Endometrial microvascular endothelial cells (primary cell): Measurements from ENCODE around the gene THUMPD2. TPM values are rescaled to one million over a fixed set of nuclear protein-coding genes. Genes with fewer than 3 reads are reported as not detected.
"Not testable (repeated sequence)": the region's sequence is repeated elsewhere in the genome, so short reads cannot be mapped to it uniquely, and the experiment has no call there.

Source experiments
- in situ Hi-C: cut with HindIII; loops from 2 replicates; pipeline ENCODE4 v1.10.0; 2017; ENCODE audit warnings: low sequenced_read_pairs, low pct_unique_long_range_greater_than_20kb; ENCODE audit errors: inconsistent ontology term
- total RNA-seq: library from RNA; depleted of rRNA; stranded (reverse); fragments of >200 nt; gene quantifications from one replicate; pipeline ENCODE4 v1.2.3, GENCODE V29; 2015; ENCODE audit errors: inconsistent ontology term

The THUMPD2 gene, protein sequence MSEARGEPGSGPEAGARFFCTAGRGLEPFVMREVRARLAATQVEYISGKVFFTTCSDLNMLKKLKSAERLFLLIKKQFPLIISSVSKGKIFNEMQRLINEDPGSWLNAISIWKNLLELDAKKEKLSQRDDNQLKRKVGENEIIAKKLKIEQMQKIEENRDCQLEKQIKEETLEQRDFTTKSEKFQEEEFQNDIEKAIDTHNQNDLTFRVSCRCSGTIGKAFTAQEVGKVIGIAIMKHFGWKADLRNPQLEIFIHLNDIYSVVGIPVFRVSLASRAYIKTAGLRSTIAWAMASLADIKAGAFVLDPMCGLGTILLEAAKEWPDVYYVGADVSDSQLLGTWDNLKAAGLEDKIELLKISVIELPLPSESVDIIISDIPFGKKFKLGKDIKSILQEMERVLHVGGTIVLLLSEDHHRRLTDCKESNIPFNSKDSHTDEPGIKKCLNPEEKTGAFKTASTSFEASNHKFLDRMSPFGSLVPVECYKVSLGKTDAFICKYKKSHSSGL
- 7.0 TPM for total RNA-seq

DNA sequence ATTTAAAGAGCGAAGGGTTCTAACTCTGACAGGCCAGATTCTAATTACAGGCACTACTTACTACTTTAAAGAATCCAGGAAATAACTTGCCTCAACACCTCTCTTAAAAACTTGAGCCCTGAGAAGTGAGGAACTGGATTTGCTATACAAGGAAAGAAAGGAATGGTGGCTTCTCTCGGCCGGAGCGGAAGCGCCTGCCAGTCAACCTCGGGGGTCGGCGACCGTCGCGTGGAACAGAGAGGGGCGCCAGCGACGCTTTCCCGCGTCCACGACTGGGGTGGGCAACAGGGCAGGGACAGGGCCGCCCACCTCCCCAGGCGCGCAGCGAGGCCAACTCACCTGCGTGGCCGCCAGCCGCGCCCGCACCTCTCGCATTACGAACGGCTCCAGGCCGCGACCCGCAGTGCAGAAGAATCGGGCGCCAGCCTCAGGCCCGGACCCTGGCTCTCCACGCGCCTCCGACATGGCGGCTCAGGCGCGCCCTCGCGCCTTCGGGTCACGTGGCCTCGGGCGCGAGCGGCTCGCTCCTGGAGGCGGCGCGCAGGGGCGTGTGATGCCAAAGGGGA lies at the start of gene THUMPD2:
Gene THUMPD2, minus strand, starts transcription at position 484 of the 566 bp plus-strand sequence. Its CDS starts 19 bp downstream, at position 465.
- in situ Hi-C loops: no loop called here

DNA sequence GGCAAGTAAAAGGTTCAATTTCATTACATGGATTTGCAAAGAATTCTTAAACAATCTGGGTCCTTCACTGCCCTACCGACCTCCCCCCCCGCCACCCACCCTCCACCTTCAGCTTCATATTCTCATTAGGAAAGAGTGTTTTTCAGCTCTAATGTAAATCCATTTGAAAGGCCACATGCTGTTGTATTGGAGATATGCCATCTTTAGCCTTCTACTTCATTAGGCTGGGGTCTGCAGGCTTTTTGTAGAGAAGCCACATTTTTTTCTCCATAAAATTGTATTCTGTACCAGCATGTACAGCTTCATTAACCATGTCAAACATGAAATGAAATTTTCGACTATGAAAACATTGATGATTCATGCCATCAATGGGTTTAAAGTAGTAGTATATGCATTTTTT lies 42.8 kb upstream of the THUMPD2 start:
- in situ Hi-C loops: no loop called here

DNA sequence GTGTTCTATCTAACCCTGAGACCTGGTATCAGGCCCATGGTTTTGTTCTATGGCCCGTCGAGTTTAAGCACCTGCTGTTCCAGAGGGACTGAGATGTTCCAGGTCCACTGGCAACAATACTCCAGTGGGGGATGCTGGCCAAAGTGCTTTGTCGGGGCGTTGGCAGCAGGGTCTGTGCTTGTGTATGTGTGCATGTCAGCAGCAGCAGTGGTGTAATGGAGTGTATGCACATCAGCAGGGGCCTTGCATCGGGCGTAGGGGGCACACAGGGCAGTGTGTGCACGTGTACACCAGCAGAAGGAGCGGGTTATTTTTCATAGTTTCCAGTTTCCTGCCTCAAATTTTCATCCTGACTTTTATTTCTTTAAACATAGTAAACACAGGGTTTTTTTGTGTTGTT lies 37.8 kb upstream of the THUMPD2 start:
- in situ Hi-C loops: no loop called here

DNA sequence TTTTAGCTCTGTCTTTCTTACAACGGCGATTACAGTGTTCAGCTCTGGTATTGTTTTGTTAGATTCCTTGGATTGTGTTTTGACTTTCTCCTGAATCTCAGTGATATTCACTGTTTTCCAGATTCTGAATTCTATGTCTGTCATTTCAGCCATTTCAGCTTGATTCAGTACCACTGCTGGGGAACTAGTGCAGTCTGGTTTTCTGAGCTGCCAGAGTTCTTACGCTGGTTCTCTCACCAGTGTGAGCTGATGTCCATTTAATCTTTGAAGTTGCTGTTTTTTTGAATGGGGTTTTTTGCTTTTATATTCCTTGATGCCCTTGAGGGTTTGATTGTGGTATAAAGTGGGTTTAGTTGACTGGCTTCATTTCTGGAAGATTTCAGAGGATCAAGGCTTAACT lies 37.4 kb upstream of the THUMPD2 start:
- in situ Hi-C loops: no loop called here

- in situ Hi-C loops: no loop called here
These were observed 27.0 kb upstream of the THUMPD2 start for GRCh38 chr2:39805936-39806608.

DNA sequence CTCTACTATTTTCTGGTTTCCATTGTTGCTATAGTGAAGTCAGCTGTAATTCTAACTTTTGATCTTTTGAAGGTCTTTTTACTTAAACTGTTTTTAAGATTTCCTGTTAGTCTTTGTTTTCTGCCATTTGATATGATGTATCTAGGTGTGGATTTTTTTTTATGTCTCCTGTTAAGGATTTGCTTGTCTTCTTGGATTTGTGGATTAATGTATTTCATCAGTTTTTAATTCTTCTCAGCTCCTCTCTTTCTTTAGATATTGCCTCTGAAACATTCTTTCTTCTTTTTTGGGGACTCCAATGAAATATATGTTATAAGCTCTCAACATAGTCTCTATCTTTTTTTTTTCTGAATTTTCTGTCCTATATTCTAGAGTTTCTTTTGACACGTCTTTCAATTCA lies 24.8 kb upstream of the THUMPD2 start:
- in situ Hi-C loops: no loop called here

- in situ Hi-C loops: no loop called here
These were observed 21.7 kb upstream of the THUMPD2 start for GRCh38 chr2:39800752-39801151.

DNA sequence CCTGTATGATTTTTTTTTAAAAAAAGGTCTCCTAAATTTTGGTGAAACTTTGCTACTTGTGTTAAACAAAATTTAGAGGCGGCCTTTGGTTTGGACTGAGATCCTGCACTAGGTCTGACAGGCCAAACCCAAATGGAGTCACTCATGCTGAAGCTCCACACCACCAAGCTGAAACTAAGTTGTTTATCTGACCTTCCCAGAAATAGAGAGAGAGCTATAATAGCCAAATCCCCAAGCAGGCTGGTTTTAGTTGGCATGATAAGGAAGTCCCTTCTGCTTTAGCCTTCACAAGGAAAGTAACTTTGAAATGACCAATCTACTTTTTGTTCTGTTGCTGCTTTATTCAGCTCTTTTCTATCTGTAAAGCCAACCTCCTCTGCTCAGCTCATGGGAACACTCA lies 17.1 kb upstream of the THUMPD2 start:
- in situ Hi-C loops: no loop called here

- in situ Hi-C loops: not testable (repeated sequence)
These were observed 11.3 kb upstream of the THUMPD2 start for GRCh38 chr2:39790216-39790818.

- in situ Hi-C loops: no loop called here
These were observed 8.9 kb upstream of the THUMPD2 start for GRCh38 chr2:39787950-39788349.

DNA sequence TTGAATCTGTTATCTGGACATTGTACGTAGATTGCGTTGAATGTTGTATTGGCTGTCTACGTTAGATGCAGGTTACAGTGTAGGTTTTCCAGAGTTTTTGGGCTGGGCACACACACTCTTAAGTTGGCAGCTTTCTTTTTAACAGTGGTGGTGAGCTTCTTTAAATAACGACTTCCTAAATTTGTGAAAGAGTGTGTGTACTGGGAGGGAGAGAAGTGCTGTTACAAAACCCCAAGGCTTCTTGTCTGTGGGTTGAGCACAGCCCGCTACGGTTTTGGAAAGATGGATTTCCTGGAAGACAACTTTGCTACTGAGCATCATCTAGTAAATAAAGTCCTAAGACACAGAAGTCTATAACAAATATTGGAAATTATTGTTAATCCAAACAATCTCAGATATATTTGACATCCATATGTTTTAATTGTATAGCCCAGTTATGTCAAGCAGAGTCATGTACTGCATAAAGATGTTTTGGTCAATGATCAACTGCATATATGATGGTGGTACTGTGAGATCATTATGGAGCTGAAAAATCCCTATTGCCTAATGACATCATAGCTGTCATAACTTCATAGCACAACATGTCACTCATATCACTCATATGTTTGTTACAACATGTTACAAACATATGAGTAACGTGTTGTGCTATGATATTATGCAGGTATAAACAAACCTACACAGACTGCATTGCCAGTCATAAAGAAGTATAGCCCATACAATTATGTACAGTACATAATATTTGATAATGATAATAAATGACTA lies 7.9 kb upstream of the THUMPD2 start:
- in situ Hi-C loops: no loop called here

DNA sequence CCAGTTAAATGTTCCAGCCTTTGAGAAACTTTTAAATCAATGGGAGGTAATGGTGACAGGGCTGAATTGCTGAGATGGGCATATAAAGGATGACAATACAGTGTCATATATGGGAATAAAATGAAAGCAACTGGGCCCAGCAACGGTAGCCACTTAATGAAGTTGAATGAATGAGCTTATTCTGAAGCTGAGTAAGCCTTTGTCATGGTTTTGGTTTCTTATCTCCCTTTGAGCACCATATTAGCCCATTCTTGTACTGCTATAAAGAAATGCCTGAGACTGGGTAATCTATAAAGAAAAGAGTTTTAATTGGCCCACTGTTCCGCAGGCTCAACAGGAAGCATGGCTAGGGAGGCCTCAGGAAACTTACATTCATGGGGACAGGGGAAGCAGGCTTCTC lies 3.5 kb upstream of the THUMPD2 start:
- in situ Hi-C loops: no loop called here

DNA sequence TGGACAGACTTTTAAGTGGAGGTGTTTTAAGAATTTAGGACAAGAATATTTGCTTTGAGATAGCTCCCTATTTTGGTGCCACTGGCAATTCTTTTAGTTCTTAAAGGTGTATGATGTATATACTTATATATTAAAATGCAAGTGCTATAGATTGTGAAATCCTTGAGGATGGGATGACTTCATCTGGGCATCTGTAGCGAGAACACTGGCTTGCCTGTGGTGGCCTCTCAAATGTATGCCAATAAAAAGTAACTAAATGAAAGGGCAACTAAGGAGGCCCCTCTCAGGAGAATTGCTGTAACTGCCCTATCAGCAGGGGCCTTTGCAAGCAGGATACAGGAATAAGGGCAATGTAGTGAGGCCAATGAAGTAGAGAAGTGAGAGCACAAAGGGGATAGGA lies 2.6 kb upstream of the THUMPD2 start:
- in situ Hi-C loops: no loop called here

- in situ Hi-C loops: no loop called here
These were observed 2.0 kb upstream of the THUMPD2 start for GRCh38 chr2:39780825-39781600.

GRCh38 chr2:39779927-39780326 lies 869 bp upstream of the THUMPD2 start:
- in situ Hi-C loops: no loop called here

GRCh38 chr2:39779341-39779851 lies 338 bp upstream of the THUMPD2 start:
- in situ Hi-C loops: no loop called here

DNA sequence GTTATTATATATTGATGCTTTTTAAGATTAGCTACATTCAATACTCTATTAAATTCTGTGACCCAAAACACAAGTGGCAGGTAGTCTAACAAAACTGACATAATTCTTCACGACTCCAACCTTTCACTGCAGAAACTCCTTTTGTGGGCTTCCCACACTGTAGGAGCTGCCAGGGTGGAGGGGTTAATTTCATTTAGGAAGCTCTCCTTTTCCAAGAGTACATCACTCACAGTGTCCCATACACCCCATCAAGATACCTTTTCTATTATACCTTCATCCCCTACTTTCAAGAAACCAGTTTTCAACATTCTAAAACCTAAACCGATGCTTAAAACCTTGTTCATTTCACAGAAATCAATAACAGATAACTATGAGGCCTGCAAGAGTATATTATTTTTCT lies 825 bp downstream of the THUMPD2 start:
- in situ Hi-C loops: no loop called here

- in situ Hi-C loops: no loop called here
These were observed 6.3 kb downstream of the THUMPD2 start for GRCh38 chr2:39772812-39773152.
